SKM-1 (cell line): Measurements from ENCODE around the gene TOB1.
"Not testable (repeated sequence)": the region's sequence is repeated elsewhere in the genome, so short reads cannot be mapped to it uniquely, and the experiment has no call there.

Source experiments
- DNase-seq: peaks from one replicate; lab custom pipeline; 2025; ENCODE audit not compliant: unreplicated experiment; lab: John Stamatoyannopoulos, UW

Gene TOB1

DNA sequence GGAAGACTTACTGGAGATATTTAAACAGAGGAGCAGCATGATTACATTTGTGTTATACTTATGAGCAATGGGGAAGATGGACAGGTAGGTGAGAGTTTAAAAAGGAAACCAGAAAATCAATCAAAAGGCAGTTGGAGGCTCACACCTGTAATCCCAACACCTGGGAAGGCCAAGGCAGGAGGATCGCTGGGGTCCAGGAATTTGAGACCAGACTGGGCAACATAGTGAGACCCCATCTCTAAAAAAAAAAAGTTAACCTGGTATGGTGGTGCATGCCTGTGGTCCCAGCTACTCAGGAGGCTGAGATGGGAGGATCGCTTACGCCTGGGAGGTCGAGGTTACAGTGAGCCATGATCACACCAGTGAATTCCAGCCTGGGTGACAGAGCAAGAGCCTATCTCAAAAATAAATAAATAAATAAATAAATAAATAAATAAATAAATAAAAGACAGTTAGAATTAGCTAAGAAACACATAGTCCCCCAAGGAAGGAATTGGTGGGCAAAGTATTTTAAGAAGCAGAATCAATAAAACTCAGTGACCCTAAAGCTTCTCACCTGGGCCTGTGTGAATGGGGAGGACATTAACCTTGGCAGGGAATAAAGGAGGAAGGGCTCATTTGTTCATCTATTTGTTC, 32.3 kb upstream of the TOB1 start:
- no peak for DNase-seq

DNA sequence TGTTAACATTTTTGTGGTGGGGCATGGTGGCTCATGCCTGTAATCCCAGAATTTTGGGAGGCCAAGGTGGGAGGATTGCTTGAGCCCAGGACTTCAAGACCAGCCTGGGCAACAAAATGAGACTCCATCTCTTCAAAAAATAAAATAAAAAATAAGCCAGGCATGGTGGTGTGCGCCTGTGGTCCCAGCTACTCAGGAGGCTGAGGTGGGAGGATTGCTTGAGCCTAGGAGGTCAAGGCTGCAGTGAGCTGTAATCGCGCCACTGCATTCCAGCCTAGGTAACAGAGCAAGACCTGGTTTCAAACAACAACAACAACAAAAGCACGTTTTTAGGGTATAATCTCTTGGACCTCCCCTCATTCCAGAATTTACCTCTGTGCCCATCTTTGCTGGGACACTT, 28.4 kb upstream of the TOB1 start:
- DNase-seq: not testable (repeated sequence)

DNA sequence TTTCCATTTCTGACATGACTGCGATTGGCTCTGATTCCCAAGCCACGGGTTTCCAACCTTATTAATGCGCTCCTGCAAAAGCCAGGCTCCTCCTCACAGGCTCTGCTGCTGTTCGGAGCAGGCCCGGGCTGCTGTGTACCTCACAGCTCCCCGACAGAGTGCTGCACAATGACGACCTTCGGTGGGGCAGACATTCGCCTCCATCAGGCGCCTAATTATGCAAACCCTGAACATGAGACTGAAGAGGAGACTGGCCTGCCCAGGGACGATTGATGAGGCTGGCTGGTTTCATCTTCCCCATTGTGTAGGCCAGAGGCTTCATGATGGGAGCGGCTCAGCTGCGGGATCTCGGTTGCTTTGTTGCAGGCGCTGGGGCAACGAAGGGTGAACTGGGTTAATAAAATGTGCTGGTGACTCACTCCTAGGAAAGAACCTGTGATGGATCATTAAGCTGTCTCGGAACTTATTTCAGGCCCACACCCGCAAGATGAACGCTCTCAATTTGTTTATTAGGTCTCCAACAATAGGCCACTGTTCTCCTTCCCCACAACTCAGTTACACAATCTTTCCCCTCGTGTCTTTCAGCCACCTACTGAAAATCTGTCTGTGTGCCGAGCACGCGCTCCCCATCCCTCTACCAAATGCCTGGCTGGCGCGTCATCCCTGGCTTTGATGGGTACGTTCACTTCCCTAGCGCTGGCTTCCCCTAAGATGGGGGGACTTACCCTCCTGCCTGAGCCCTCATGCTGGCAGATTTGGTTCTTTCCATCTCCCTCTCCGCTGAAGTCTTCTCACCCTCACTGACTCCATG, 27.2 kb upstream of the TOB1 start:
- no peak for DNase-seq

DNA sequence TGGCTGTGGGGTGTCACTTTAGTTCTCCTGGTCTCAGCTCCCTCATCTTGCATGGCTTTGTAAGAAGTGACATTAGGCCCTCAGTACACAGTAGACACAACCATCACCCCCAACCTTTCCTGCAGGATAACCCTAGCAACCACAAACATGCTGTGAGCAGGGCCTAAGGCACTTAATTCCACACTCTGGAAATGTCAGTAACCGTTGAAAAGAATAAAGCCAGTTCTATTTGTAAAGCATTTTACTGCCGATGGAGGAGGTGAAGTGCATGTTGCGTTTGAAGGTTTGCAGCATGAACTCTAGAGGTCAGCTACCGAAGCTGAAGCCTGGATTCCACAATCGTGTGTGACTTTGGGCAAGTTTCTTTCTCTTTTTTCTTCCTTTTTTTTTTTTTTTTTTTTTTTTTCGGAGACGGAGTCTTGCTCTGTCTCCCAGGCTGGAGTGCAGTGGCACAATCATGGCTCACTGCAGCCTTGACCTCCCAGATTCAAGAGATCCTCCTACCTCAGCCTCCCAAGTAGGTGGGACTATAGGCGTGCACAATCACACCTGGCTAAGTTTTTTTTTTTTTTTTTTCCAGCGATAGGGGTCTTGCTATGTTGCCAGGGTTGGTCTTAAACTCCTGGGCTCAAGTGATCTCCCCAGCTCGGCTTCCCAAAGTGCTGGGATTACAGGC, 26.1 kb upstream of the TOB1 start:
- no peak for DNase-seq

DNA sequence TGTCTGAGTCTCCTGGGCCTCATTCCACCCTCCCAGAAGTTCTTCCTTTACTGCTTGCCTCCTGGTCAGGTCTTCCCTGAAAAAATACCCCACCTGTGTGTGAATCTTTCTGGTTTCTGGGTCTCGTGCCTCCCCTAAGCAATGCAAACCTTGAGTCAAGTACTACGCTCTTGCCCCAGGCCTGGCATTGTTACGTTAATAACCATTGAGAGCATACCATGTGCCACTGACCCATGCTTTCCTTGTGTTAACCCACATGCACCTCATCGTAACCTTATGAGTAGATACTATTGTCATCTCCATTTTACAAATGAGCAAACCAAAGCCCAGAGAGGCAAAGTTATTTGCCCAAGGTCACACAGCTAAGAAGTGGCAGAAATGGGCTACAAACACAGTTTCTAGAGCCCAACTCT, 25.4 kb upstream of the TOB1 start:
- no peak for DNase-seq

DNA sequence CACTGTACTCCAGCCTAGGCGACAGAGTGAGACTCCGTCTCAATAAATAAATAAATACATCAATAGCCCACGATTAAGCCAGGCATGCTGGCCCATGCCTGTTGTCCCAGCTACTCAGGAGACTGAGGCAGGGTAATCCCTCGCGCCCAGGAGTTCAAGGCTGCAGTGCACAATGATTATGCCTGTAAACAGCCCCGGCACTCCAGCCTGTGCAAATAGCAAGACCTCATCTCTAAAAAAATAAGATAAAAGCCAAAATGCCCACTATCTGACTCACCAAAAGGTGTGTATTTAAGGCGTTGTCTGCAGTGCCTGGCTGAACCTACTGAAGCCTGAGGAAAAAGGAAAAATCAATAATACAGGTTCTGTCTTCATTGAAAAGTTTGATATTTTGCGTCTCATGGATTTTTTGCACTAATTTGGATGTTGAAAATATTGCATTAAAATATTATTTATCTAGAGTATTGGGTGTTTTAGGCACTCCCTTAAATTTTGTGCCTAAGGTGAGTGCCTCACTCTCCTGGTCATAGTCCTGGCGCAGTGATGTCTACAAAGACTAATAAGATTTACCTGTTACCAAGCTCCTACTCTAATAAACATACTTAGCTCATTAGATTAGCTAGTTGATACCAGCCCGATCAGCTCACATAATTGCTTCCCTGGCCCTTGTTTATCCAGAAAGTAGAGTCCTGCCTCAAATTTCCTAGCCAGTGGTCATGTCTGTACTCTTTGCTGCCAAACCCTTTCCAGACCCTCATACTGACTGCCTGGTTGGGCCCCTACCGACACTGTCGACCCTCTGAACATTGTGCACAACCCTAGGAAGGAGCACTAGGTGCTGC, 24.7 kb upstream of the TOB1 start:
- no peak for DNase-seq

DNA sequence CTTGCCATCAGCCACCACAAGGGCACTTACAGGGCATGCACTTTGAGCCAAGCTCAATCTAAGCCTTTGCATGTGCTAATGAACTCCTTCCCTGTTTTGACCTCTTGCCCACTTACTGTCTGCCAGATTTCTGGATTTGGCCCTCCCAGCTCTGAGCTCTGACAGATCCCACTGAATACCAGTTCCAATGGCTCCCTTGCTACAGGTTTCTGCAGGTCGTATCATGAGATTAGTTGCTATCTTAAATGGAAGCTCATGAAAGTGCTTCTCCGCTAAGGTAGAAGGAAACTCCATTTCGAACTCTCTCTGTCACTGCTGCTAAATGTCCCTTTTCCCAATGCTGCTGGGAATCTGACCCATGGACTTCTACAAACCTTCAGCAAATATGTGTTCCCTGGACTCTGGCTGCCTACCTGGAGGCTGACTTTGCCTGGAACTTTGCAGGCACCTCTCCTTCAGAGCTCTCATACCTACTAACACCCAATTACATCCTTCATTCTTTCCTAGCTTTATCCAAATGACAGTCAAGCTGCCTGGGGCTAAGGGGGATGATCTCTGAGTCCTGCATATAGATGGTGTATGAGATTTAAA, 23.5 kb upstream of the TOB1 start:
- DNase-seq: no peak

DNA sequence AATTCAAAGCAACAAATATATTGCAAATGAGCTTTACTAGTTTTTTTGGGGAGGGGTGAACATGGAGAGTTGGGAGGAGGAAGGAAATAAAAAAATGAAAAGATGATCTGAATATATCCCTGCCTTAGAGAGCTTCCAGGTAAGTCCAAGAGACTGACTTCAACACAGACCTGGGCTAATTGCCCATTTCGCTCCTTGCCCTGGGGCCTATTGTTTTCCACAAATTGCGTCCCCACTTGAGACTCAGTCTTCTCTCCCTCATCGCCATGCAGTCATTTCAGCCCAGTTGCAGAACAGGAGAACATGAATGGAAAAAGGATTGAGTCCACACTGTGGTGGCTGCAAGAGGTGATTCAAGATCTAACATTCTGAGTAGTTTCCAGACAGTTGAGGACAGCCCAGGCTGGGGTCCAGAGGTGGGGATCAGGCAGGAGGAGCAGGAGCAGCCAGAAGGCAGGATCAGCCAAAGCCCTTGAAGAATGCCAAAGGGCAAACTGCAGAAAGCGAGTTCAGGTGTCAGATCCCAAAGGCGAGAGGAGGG, 21.6 kb upstream of the TOB1 start:
- DNase-seq: no peak

DNA sequence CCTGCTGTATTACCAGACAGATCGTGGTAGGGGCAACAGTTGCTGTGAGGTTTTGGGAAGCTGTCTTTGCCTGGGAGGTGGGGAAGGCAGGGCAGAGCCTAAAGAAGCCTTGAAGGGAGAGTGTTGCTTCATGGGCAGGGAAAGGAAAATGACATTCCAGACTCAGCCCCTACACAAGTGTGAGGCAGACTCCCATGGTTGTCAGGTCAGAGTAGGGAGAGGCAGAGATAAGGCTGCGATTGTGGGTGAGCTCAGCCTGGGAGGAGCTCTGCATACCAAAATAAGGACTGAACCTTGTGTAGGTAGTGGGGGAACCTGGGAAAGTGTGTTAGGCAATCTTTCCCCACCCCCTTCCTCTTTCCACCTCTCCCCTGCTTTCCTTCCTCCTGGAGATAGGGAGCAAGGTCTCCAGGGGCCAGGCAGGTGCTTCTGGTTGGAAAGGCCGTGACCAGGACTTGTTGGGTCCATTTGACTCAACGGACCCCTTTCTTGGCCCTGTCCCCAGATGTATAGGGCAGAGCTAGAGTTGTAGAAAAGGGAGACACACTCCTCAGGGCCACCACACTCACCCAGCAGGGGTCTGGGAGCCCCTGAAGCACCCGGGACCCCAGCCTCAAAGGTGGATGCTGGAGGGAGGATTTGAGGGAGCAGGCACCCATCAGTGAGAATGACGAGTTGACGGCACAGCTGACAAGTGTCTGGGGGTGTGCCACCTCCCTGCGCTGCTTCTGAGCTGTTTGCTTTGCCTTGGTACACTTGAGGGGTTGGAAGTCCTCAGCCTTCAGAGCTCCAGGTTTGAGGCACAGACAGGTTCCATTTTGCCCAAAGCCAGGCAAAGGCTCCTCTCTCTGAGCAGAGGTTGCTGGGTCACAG, 18.5 kb upstream of the TOB1 start:
- DNase-seq: no peak

DNA sequence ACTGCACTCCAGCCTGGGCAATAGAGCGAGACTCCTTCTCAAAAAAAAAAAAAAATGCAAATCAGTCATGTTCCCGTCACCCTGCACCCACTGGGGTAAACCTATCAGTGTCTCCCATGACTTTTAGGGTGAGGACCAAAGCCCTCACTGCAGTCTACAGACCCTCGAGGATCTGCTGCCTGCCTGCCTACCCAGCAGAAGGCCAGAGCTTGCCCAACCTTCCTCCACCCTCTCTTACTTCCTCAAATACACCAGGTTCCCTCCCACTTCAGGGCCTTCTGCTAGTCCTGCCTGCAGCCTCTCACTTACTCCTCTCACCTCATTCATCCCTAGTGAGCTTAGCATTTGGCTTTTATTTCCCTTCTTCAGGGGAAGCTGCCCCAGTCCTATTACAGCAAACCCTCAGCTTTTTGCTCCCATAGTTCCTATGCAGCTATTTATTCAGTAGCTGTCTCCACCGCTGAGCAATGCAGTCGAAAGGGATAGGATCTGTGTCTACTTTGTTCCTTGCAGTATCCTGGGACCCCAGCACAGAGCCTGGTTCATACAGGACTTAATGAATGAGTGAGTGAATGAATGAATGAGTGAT, 17.8 kb upstream of the TOB1 start:
- DNase-seq: peak; percentile 73

DNA sequence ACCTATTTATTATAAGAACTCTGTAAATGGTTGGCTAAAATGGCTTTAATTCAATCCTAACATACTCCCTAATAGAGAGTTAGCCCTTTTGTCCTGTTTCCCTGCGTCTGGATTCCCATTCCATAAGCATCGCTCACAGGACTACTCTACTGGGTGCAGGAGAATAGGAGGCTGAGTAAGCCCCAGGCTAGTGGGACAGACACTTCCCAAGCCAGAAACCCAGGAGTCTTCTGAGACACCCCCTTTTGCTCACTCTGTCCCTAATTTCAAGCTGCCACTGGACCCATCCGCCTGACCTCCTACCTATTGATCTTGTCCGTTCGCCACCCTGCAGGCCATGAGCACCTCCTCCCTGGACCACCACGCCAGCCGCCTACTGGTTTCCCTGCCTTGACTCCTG, 16.7 kb upstream of the TOB1 start:
- DNase-seq: no peak

DNA sequence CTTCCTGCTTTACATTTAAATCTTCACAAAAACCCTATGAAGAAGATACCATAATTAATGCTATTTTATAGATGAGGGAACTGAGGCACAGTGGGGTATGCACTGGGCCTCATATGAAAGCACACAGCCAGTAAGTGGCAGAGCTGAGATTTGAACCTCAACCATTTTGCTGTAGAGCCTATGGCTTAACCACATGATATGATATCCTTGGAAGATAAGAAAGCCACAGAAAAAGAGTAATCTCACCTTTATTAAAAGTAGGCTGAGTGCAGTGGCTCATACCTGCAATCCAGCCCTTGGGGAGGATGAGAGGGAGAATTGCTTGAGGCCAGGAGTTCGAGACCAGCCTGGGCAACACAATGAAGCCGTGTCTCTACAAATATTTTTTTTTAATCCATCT, 15.0 kb upstream of the TOB1 start:
- no peak for DNase-seq

DNA sequence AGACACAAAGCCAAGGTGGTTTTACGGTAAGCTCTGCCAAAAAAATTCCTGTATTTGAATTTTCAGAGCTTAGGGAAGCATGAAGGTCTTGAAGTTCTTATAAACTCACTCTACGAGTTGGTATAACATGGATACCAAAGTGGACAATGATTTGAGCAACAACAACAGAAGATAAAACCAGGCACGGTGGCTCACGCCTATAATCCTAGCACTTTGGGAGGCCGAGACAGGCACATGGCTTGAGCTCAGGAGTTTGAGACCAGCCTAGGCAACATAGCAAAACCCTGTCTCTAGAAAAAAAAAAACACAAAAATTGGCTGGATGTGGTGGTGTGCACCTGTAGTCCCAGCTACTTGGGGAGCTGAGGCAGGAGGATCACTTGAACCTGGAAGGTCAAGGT, 12.9 kb upstream of the TOB1 start:
- no peak for DNase-seq

DNA sequence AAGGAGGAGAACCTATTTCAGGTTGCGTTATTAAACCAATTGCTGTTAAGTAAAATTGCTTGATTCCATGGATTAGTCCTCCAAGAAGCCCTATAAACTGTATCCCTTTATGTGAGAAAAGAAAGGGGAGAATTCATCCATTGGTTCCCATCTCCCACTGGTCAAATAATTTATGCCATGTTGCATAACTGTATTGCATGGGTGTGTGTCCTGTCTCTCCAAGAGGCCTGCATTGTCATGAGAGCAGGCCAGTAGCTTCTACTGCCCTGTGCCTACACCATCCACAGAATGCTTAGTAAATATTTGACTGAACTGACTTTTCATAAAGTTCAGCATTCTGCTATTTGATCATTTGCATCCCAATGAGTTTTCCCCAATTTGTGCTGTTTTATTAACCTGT, 11.7 kb upstream of the TOB1 start:
- DNase-seq: no peak

DNA sequence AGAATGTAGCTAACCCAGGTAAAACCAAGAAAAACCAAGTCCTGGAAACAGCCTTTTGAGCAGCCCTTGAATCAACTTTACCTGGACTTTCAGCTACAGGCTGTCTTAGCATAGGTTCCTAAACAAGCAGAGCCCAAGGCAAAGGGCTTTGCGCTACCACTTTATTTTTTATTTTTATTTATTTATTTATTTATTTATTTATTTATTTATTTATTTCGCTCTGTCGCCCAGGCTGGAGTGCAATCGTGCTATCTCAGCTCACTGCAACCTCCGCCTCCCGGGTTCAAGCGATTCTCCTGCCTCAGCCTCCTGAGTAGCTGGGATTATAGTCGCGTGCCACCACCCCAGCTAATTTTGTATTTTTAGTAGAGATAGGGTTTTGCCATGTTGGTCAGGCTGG, 10.9 kb upstream of the TOB1 start:
- not testable (repeated sequence) for DNase-seq

DNA sequence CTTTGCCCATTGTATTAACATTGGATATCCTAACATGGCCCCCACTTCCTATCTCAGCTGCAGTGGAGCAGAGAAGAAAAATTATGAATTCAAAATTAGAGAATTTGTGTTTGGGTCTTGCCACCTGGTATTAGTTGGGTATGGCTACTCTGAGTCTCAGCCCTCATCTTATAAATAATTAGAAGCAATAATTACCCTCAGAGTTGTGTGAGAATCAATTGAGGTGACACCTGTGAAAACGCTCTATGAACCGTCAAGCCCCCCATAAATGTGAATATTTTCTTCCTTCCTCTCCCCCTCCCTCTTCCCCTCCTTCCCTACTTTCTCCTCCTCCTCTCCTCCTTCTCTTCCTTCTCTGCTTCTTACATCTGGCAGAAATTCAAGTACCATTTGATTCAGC, 8.9 kb upstream of the TOB1 start:
- DNase-seq: no peak

DNA sequence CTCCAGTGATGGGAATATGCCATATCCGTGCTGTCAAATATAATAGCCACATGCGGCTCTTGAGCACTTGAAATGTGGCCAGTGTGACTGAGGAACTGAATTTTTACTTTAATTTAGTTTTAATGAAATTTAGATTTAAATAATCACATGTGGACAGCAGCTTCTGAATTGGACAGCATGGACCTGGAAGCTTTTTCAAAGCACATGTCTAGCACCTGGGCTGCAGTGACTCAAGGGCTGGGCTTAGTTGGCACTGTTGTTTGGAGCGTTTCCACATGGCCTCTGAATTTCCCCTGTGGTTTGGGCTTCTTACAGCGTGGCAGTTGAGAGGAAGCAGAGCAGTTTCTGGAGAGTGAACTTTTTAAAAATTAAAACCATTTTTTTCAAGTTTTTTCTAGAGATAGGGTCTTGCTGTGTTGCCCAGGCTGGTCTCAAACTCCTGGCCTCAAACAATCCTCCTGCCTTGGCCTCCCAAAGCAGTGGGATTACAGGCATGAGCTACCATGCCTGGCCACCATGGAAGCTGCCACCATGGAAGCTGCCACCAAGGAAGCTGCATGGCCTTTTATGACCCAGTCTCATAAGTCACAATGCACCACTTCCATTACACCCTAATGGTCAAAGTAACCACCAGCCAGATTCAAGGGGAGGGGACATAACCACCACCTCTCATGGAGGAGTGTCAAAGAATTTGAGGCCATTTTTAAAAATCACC, 6.7 kb upstream of the TOB1 start:
- DNase-seq: peak; percentile 19

DNA sequence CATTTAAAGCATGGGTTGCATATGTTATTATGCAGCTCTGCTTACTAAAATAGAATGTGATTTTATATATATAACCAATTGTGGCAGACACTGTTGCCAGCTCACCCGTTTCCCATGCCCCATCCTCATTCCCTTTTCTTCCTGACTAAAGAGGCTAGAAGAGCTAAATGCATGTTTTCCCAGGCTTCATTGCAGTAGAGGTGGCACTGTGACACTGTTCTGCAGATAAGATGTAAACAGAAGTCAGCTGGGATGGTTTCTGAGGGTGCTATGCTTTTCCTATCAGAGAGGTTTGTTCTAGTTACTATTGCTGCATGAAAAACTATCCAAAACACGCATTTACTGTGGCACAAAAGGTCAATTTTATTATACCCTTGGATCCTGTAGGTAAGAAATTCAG, 5.7 kb upstream of the TOB1 start:
- DNase-seq: no peak

DNA sequence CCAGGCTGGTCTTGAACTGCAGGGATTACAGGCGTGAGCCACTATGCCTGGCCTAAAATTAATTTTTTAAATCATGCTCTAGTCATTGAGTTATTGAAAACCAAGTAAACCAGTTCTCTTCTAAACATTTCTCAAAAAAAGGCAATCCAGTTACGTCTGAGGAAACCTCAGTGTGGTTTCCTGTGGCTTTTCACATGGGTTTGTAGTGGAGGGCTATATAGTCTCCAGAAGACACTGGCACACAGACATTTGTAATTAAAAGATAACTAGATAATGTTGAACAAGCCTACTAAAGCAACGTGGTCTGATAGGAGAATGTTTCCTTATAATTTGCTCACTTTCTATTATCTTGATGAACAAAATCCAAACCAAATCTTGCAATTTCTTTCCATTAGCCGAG, 5.2 kb upstream of the TOB1 start:
- no peak for DNase-seq
